ENCODE results near the gene LGI1.

DNA sequence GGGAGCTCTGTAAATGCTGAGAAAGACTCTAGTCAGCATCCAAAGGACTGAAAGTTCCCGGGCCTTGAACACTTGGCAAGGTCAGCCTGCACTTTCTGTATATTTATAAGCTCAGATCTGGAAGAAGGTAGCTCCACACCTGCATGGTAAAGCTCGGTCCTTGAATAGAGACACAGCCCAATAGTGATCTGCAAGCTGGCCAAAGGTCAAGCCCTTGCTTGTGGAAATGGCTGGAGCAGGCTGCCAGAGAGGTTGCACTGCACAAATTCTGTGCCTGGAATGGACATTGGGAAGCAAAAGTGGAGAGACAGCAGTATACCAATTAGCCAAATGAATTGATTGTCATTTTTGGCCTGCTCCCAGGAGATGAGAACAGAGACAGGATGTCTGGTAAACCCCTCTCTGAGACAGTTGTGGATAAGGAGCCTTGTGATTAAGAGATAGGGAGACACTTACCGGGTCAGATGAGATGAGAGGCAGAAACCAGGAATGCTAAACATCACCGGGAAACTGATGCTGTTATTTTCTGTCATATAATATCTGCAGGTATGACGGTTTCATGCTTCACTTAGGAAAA, 47.3 kb upstream of the LGI1 start:
- TF ChIP-seq, protein P1, sequence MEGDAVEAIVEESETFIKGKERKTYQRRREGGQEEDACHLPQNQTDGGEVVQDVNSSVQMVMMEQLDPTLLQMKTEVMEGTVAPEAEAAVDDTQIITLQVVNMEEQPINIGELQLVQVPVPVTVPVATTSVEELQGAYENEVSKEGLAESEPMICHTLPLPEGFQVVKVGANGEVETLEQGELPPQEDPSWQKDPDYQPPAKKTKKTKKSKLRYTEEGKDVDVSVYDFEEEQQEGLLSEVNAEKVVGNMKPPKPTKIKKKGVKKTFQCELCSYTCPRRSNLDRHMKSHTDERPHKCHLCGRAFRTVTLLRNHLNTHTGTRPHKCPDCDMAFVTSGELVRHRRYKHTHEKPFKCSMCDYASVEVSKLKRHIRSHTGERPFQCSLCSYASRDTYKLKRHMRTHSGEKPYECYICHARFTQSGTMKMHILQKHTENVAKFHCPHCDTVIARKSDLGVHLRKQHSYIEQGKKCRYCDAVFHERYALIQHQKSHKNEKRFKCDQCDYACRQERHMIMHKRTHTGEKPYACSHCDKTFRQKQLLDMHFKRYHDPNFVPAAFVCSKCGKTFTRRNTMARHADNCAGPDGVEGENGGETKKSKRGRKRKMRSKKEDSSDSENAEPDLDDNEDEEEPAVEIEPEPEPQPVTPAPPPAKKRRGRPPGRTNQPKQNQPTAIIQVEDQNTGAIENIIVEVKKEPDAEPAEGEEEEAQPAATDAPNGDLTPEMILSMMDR (IDR thresholded peaks at IDR 0.05; ENCODE audit: low read length): no peak
- no peak for TF ChIP-seq EZH2 (IDR thresholded peaks at IDR 0.05; ENCODE audit: borderline replicate concordance, low read length)
